ACC112 (cell line): ENCODE data around the gene SH2D3A.
"Not testable (repeated sequence)": the region's sequence is repeated elsewhere in the genome, so short reads cannot be mapped to it uniquely, and the experiment has no call there.

Source experiments
- H2AFZ ChIP-seq: fragments of 200-600 bp; sonication (generic); one replicate; pipeline ENCODE4 v1.6.0; 2017; ENCODE audit warnings: antibody characterized with exemption, low read length; ENCODE audit not compliant: unreplicated experiment
- H3K27ac ChIP-seq: fragments of 200-600 bp; sonication (generic); 2 replicates; pipeline ENCODE4 v1.5.1; 2014; ENCODE audit warnings: low read depth, mild to moderate bottlenecking, antibody characterized with exemption, low read length, moderate library complexity
- H3K27me3 ChIP-seq: fragments of 200-600 bp; sonication (generic); 2 replicates; pipeline ENCODE4 v1.6.1; 2014; ENCODE audit warnings: mild to moderate bottlenecking, antibody characterized with exemption, low read length, moderate library complexity, mixed read lengths; ENCODE audit not compliant: insufficient read depth
- H3K36me3 ChIP-seq: fragments of 200-600 bp; sonication (generic); 2 replicates; pipeline ENCODE4 v1.6.1; 2016; ENCODE audit warnings: mild to moderate bottlenecking, antibody characterized with exemption, low read length, moderate library complexity, mixed read lengths; ENCODE audit not compliant: insufficient read depth
- H3K4me1 ChIP-seq: fragments of 200-600 bp; sonication (generic); one replicate; pipeline ENCODE4 v1.6.1; 2016; ENCODE audit warnings: low read length, mixed read lengths; ENCODE audit not compliant: insufficient read depth, unreplicated experiment, control insufficient read depth
- H3K4me3 ChIP-seq: fragments of 200-600 bp; sonication (generic); 2 replicates; pipeline ENCODE4 v1.5.1; 2014; ENCODE audit warnings: mild to moderate bottlenecking, low read depth, low read length
- H3K79me2 ChIP-seq: fragments of 200-600 bp; sonication (generic); one replicate; pipeline ENCODE4 v1.6.0; 2016; ENCODE audit warnings: low read length; ENCODE audit not compliant: control insufficient read depth, unreplicated experiment, insufficient read depth

The SH2D3A gene

DNA sequence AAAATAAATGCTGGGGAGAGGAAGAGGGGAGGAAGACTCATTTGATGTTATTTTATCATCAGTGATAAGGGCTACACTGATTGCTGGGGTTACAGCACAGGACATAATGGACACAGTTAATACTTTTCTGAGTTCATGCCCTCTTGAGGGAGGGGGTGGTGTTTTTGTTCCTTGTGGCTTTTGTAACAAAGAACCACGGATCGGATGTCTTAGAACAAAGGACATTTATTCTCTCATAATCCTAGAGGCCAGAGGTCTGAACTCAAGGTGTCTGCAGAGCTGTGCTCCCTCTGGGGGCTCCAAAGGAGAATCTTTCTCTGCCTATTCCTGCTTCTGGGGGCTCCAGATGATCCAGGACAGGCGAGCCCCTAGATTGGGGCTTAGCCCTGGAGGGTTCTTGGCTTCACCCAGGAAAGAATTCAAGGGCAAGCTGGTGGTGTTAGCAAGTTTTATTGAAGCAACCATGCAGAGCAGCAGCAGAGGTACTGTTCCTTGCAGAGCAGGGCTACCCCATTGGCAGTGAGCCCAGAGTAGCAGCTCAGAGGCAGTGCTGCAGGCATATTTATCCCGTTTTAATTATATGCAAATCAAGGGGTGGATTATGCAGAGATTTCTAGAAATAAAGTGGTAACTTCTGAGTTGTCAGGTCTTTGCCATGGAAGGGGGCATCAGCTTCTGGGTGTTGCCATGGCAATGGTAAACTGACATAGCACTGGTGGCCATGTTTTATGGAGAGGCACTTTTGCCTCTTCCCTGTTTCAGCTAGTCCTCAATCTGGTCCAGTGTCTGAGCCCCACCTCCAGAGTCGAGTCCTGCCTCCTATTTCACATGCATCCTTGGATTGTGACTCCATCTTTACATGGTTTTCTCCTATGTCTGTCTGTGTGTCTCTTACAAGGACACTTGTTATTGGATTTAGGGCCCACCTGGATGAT lies 23.2 kb upstream of the SH2D3A start:
- Histone ChIP-seq H3K27ac (no peak overlapping the region), H3K27me3 (peaks cover 6% of the 10 kb centered on the region; the same call in 1 of the 2 replicates), H3K4me1 (no peaks in the 10 kb centered on the region), H3K4me3 (no peak overlapping the region), H3K36me3 (no peaks in the 10 kb centered on the region), H2AFZ (no peak overlapping the region), H3K79me2 (no peaks in the 10 kb centered on the region)

GRCh38 chr19:6788896-6789295 lies 21.7 kb upstream of the SH2D3A start:
- Histone ChIP-seq H3K36me3 (no peaks in the 10 kb centered on the region), H3K4me1 (no peaks in the 10 kb centered on the region), H2AFZ (no peak overlapping the region), H3K4me3 (no peak overlapping the region), H3K27ac (no peak overlapping the region), H3K79me2 (no peaks in the 10 kb centered on the region), H3K27me3 (peaks cover 6% of the 10 kb centered on the region; the same call in 1 of the 2 replicates)

- no peaks in the 10 kb centered on the region for H3K36me3 ChIP-seq
- H3K27me3 ChIP-seq = peaks cover 6% of the 10 kb centered on the region; the same call in 1 of the 2 replicates
- no peak overlapping the region for H3K27ac ChIP-seq
- no peak overlapping the region for H2AFZ ChIP-seq
- no peaks in the 10 kb centered on the region for H3K79me2 ChIP-seq
- no peak overlapping the region for H3K4me3 ChIP-seq
- no peaks in the 10 kb centered on the region for H3K4me1 ChIP-seq
Observed at GRCh38 chr19:6787393-6787792, 20.2 kb upstream of the SH2D3A start.

- Histone ChIP-seq H3K27me3 (no peaks in the 10 kb centered on the region), H2AFZ (no peak overlapping the region), H3K4me1 (no peaks in the 10 kb centered on the region), H3K4me3 (no peak overlapping the region), H3K79me2 (no peaks in the 10 kb centered on the region), H3K27ac (no peak overlapping the region), H3K36me3 (no peaks in the 10 kb centered on the region)
Observed at GRCh38 chr19:6779206-6779605, 12.0 kb upstream of the SH2D3A start.

- no peaks in the 10 kb centered on the region for H3K4me1 ChIP-seq
- no peaks in the 10 kb centered on the region for H3K27me3 ChIP-seq
- H2AFZ ChIP-seq = no peak overlapping the region
- no peak overlapping the region for H3K27ac ChIP-seq
- H3K79me2 ChIP-seq = no peaks in the 10 kb centered on the region
- no peak overlapping the region for H3K4me3 ChIP-seq
- no peaks in the 10 kb centered on the region for H3K36me3 ChIP-seq
Observed at GRCh38 chr19:6778386-6778785, 11.2 kb upstream of the SH2D3A start.

DNA sequence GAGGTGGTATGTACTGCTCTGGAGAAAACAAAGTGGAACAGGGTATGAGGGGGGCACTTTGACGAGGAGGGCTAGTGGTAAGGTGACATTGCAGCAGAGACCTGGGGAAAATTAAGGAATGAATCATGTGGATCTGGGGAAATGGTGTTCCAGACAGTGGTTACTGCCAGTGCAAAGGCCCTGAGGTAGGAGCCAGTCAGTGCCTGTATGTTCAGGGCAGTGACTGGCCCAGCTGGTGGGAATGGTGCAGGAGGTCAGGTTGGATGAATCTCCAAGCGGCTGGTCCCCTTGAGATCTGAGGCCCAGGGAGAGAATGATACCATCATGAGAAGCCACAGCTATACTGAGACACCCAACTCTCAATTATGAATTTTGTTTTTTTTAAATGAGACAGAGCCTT lies 10.2 kb upstream of the SH2D3A start:
- H3K79me2 ChIP-seq = no peaks in the 10 kb centered on the region
- no peaks in the 10 kb centered on the region for H3K36me3 ChIP-seq
- no peak overlapping the region for H2AFZ ChIP-seq
- no peaks in the 10 kb centered on the region for H3K4me1 ChIP-seq
- no peak overlapping the region for H3K4me3 ChIP-seq
- H3K27me3 ChIP-seq = no peaks in the 10 kb centered on the region
- no peak overlapping the region for H3K27ac ChIP-seq

DNA sequence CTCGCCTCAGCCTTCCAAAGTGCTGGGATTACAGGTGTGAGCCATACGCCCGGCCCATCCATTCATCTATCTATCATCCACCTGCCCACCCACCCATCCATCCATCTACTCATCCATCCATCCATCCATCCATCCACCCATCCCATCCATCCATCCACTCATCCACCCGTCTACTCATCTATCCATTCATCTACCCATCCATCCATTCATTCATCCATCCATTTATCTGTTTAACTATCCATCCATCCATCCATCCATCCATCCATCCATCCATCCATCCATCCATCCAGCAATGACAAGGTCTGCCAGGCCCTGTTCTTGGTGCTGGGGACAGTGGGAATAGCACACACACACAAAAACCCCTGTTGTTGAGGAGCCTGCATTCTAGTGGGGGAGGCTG lies 9.8 kb upstream of the SH2D3A start:
- no peak overlapping the region for H3K4me3 ChIP-seq

GRCh38 chr19:6776045-6776444 lies 8.8 kb upstream of the SH2D3A start:
- H3K36me3 ChIP-seq, H3K4me3 ChIP-seq, H2AFZ ChIP-seq, H3K4me1 ChIP-seq, H3K27ac ChIP-seq, H3K27me3 ChIP-seq, H3K79me2 ChIP-seq: not testable (repeated sequence)

More for the DNA sequence above, 9.8 kb upstream of the SH2D3A start:
- Histone ChIP-seq H3K27ac (no peak overlapping the region), H3K36me3 (no peaks in the 10 kb centered on the region), H3K79me2 (no peaks in the 10 kb centered on the region), H2AFZ (no peak overlapping the region), H3K27me3 (no peaks in the 10 kb centered on the region), H3K4me1 (no peaks in the 10 kb centered on the region)

DNA sequence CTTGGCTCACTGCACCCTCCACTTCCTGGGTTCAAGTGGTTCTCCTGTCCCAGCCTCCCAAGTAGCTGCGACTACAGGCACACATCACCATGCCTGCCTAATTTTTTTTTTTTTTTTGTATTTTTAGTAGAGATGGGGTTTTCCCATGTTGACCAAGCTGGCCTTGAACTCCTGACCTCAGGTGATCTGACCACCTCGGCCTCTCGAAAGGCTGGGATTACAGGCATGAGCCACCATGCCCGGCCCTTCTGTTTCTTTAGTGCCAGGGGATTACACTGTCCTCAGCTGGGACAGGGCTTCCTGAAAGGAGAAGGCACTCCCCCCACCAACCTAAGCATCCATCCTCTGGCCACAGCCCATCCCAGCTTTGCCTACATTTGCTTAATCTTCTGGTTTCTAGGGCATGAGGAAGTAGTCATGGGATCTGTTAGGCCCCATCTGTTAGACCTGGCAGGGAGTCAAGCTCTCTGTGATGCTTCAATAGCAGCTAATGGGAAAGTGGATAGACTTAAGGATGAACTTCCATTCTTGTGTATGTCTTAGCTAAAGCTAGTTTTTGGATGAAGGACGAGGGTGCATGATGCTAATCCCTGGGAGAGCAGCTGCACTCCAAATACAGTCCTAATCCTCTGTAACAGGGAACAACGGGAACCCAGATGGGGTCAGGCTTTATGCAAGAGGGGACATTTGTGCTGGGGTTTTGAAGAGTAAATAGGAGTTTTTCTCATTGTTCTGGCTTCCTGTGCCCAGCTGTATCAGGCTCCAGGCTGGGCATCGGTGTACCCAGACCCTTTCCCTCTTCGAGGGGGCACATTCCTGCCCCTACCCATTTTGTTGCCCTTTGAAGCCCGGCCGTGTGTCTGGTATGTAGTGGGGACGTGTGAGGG lies 7.8 kb upstream of the SH2D3A start:
- H3K4me1 ChIP-seq = no peaks in the 10 kb centered on the region
- H2AFZ ChIP-seq = no peak overlapping the region
- H3K36me3 ChIP-seq = no peaks in the 10 kb centered on the region
- H3K27ac ChIP-seq = no peak overlapping the region
- no peaks in the 10 kb centered on the region for H3K27me3 ChIP-seq
- H3K79me2 ChIP-seq = no peaks in the 10 kb centered on the region
- H3K4me3 ChIP-seq = no peak overlapping the region

GRCh38 chr19:6773323-6773931 lies 6.2 kb upstream of the SH2D3A start:
- no peak overlapping the region for H3K4me3 ChIP-seq
- H3K36me3 ChIP-seq = no peaks in the 10 kb centered on the region
- no peaks in the 10 kb centered on the region for H3K79me2 ChIP-seq
- H3K27me3 ChIP-seq = no peaks in the 10 kb centered on the region
- H3K4me1 ChIP-seq = no peaks in the 10 kb centered on the region
- H3K27ac ChIP-seq = no peak overlapping the region
- no peak overlapping the region for H2AFZ ChIP-seq
